A673 (cell line): ENCODE data around the gene NR5A2. TPM values are rescaled to one million over a fixed set of nuclear protein-coding genes. Genes with fewer than 3 reads are reported as not detected.

Source experiments
- BruUV-seq: library from RNA; stranded (reverse); fragments of 400-500 nt; replicated peaks from 2 replicates; lab custom pipeline; 2021; lab: Mats Ljungman, UMichigan
- CTCF ChIA-PET: fragments of 300-600 bp; sonication (Branson Sonifier 250); formaldehyde crosslinking; loops from one replicate; lab custom pipeline; 2022; ENCODE audit warnings: antibody characterized with exemption; lab: Charles Lee
- POLR2A ChIA-PET: fragments of 300-600 bp; sonication (Branson Sonifier 250); formaldehyde crosslinking; loops from one replicate; lab custom pipeline; 2022; ENCODE audit warnings: antibody characterized with exemption; ENCODE audit not compliant: low non-redundant PET; lab: Charles Lee
- DNase-seq: peaks from one replicate; pipeline ENCODE4 v3.0.0-alpha.2; 2015; ENCODE audit warnings: low spot score
- H3K27ac ChIP-seq: fragments of 200-600 bp; sonication (generic); 2 replicates; pipeline ENCODE4 v1.5.1; 2016; ENCODE audit warnings: mixed run types, low read depth, mild to moderate bottlenecking, mixed read lengths, antibody characterized with exemption, low read length; ENCODE audit not compliant: poor library complexity, severe bottlenecking
- H3K27me3 ChIP-seq: fragments of 200-600 bp; sonication (generic); replicated peaks from 2 replicates; pipeline ENCODE4 v1.6.1; 2017; ENCODE audit warnings: mixed run types, low read depth, mild to moderate bottlenecking, mixed read lengths, antibody characterized with exemption, low read length; ENCODE audit not compliant: insufficient read depth, poor library complexity
- H3K36me3 ChIP-seq: fragments of 200-600 bp; sonication (generic); 2 replicates; pipeline ENCODE4 v1.6.1; 2016; ENCODE audit warnings: mixed run types, mild to moderate bottlenecking, mixed read lengths, antibody characterized with exemption, low read length; ENCODE audit not compliant: insufficient read depth, poor library complexity, severe bottlenecking
- H3K4me1 ChIP-seq: fragments of 200-600 bp; sonication (generic); 2 replicates; pipeline ENCODE4 v1.6.1; 2017; ENCODE audit warnings: mixed run types, mild to moderate bottlenecking, mixed read lengths, antibody characterized with exemption, low read length; ENCODE audit not compliant: insufficient read depth, poor library complexity, severe bottlenecking
- H3K4me3 ChIP-seq: fragments of 200-600 bp; sonication (generic); 2 replicates; pipeline ENCODE4 v1.5.1; 2016; ENCODE audit warnings: low read depth, mixed run types, mild to moderate bottlenecking, mixed read lengths, low read length; ENCODE audit not compliant: poor library complexity, severe bottlenecking
- H3K9me3 ChIP-seq: fragments of 200-600 bp; sonication (generic); 2 replicates; pipeline ENCODE4 v1.6.1; 2016; ENCODE audit warnings: mixed run types, low read depth, mild to moderate bottlenecking, mixed read lengths, antibody characterized with exemption, low read length; ENCODE audit not compliant: poor library complexity, severe bottlenecking
- EZH2 ChIP-seq: fragments of 200-600 bp; sonication (generic); IDR thresholded peaks from 2 replicates; pipeline ENCODE4 v1.6.1; 2017; ENCODE audit warnings: borderline replicate concordance, low read depth, mild to moderate bottlenecking, mixed read lengths, antibody characterized with exemption, low read length; ENCODE audit not compliant: poor library complexity, severe bottlenecking
- intact Hi-C: fragments of 100-400 bp; cut with micrococcal nuclease; formaldehyde crosslinking; loops from one replicate; pipeline ENCODE4 v1.10.0; 2022; ENCODE audit not compliant: unreplicated experiment
- total RNA-seq: library from RNA; stranded (reverse); gene quantifications from 2 replicates; pipeline ENCODE4 v1.2.3, GENCODE V29; 2021
- TF ChIP-seq, protein P1 (sequence below): fragments of 300-800, 200-600 bp; sonication (generic); conservative IDR thresholded peaks from 2 replicates; pipeline ENCODE4 v1.5.1; 2017; ENCODE audit warnings: low read depth, mild to moderate bottlenecking, antibody characterized with exemption, low read length, moderate library complexity, mixed read lengths

Gene NR5A2
- total RNA-seq, 1 experiment from 2014 or later, result not detected

- H3K27ac ChIP-seq, result no peak overlapping the region
- intact Hi-C loops, result loop anchor here (10.0 kb wide), 1 partner anchor 346 kb away; no protein-coding TSS in a partner anchor
- no peak for TF ChIP-seq EZH2
- TF ChIP-seq, protein P1, sequence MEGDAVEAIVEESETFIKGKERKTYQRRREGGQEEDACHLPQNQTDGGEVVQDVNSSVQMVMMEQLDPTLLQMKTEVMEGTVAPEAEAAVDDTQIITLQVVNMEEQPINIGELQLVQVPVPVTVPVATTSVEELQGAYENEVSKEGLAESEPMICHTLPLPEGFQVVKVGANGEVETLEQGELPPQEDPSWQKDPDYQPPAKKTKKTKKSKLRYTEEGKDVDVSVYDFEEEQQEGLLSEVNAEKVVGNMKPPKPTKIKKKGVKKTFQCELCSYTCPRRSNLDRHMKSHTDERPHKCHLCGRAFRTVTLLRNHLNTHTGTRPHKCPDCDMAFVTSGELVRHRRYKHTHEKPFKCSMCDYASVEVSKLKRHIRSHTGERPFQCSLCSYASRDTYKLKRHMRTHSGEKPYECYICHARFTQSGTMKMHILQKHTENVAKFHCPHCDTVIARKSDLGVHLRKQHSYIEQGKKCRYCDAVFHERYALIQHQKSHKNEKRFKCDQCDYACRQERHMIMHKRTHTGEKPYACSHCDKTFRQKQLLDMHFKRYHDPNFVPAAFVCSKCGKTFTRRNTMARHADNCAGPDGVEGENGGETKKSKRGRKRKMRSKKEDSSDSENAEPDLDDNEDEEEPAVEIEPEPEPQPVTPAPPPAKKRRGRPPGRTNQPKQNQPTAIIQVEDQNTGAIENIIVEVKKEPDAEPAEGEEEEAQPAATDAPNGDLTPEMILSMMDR, result no peak
- DNase-seq, result no peak
- H3K4me1 ChIP-seq, result peaks cover 3% of the 10 kb centered on the region
- no peaks in the 10 kb centered on the region for H3K9me3 ChIP-seq
- peaks cover 85% of the 10 kb centered on the region for H3K27me3 ChIP-seq
- no peak overlapping the region for H3K4me3 ChIP-seq
- ChIA-PET CTCF (interaction anchor here (0.9 kb wide), 1 partner anchor 12 kb away, joined by 7 read pairs; no protein-coding TSS in a partner anchor), POLR2A (no interaction called here)
- H3K36me3 ChIP-seq, result no peaks in the 10 kb centered on the region
- BruUV-seq, result no TSS peak
Observed at GRCh38 chr1:200030791-200031190, 3.3 kb downstream of the NR5A2 start.

- intact Hi-C loops, result loop anchor here (10.0 kb wide), 1 partner anchor 349 kb away; no protein-coding TSS in a partner anchor
- no peak for DNase-seq
- TF ChIP-seq EZH2, result no peak
- TF ChIP-seq, protein P1, result no peak
- Histone ChIP-seq H3K27ac (no peak overlapping the region), H3K4me3 (no peak overlapping the region), H3K9me3 (no peaks in the 10 kb centered on the region), H3K27me3 (peaks cover 97% of the 10 kb centered on the region), H3K4me1 (peaks cover 3% of the 10 kb centered on the region), H3K36me3 (no peaks in the 10 kb centered on the region)
- BruUV-seq, result no TSS peak
- POLR2A ChIA-PET, result no interaction called here
- CTCF ChIA-PET, result no interaction called here
Observed at GRCh38 chr1:200033511-200034261, 6.2 kb downstream of the NR5A2 start.

DNA sequence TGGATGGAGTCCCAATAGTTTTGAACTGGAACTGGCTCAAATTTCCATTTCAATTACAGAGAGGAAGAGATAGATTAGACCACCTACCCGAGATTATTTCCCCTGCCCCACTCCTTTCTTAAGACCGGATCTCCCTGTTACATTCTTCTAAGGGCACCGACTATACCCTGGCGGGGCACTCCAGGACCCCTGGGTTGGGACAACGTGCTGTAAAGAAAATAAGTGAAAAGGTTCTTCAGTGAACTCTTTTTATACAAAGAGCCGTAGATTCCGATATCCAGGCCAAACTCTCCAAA lies 6.7 kb downstream of the NR5A2 start:
- ChIA-PET CTCF (no interaction called here), POLR2A (interaction anchor here (0.7 kb wide), 1 partner anchor 29 kb away, joined by 6 read pairs; no protein-coding TSS in a partner anchor)
- H3K36me3 ChIP-seq, result no peaks in the 10 kb centered on the region
- TF ChIP-seq EZH2, result no peak
- TF ChIP-seq, protein P1, result no peak
- intact Hi-C loops, result loop anchor here (10.0 kb wide), 1 partner anchor 349 kb away; no protein-coding TSS in a partner anchor
- H3K27ac ChIP-seq, result no peak overlapping the region
- H3K4me1 ChIP-seq, result peaks cover 3% of the 10 kb centered on the region
- H3K4me3 ChIP-seq, result no peak overlapping the region
- H3K9me3 ChIP-seq, result no peaks in the 10 kb centered on the region
- peaks cover 97% of the 10 kb centered on the region for H3K27me3 ChIP-seq
- no TSS peak for BruUV-seq
- DNase-seq, result no peak
